OCI-LY1 (cell line): ENCODE measurements around the gene MILR1.
A peak's percentile ranks its signal among the peaks of the same experiment; 100 is the strongest.
"Not testable (repeated sequence)": the region's sequence is repeated elsewhere in the genome, so short reads cannot be mapped to it uniquely, and the experiment has no call there.

ENCODE experiments used
- H2AFZ ChIP-seq: fragments of 200-600 bp; sonication (generic), shearing (Covaris generic); 2 replicates; pipeline ENCODE4 v1.6.0; 2014; ENCODE audit warnings: antibody characterized with exemption, mild to moderate bottlenecking, low read length
- H3F3A ChIP-seq: fragments of 200-600 bp; sonication (generic), shearing (Covaris generic); 2 replicates; pipeline ENCODE4 v1.6.0; 2014; ENCODE audit warnings: mild to moderate bottlenecking, antibody characterized with exemption, low read length, moderate library complexity; ENCODE audit not compliant: insufficient read depth
- H3K27ac ChIP-seq: fragments of 200-600 bp; sonication (generic); 2 replicates; pipeline ENCODE4 v1.5.1; 2014; ENCODE audit warnings: low read length, mixed run types, mild to moderate bottlenecking, low read depth; ENCODE audit not compliant: poor library complexity, severe bottlenecking
- H3K27me3 ChIP-seq: fragments of 200-600 bp; sonication (generic); 2 replicates; pipeline ENCODE4 v1.6.0; 2014; ENCODE audit warnings: antibody characterized with exemption, mild to moderate bottlenecking, low read length, moderate library complexity; ENCODE audit not compliant: insufficient read depth
- H3K36me3 ChIP-seq: fragments of 200-600 bp; sonication (generic); 2 replicates; pipeline ENCODE4 v1.6.1; 2014; ENCODE audit warnings: mild to moderate bottlenecking, antibody characterized with exemption, low read length, moderate library complexity, mixed read lengths; ENCODE audit not compliant: insufficient read depth
- H3K4me1 ChIP-seq: fragments of 200-600 bp; sonication (generic); 2 replicates; pipeline ENCODE4 v1.5.1; 2014; ENCODE audit warnings: mild to moderate bottlenecking, low read length, moderate library complexity; ENCODE audit not compliant: insufficient read depth, severe bottlenecking
- H3K4me2 ChIP-seq: fragments of 200-600 bp; sonication (generic), shearing (Covaris generic); 2 replicates; pipeline ENCODE4 v1.6.1; 2014; ENCODE audit warnings: low read length
- H3K4me3 ChIP-seq: fragments of 200-600 bp; sonication (generic); 2 replicates; pipeline ENCODE4 v1.5.1; 2014; ENCODE audit warnings: low read length, low read depth, mild to moderate bottlenecking, mixed read lengths; ENCODE audit not compliant: poor library complexity, severe bottlenecking
- H3K79me2 ChIP-seq: fragments of 200-600 bp; shearing (Covaris generic); 2 replicates; pipeline ENCODE4 v1.6.1; 2016; ENCODE audit warnings: mixed run types, low read length, mixed read lengths; ENCODE audit not compliant: insufficient read depth
- H3K9ac ChIP-seq: fragments of 200-600 bp; sonication (generic), shearing (Covaris generic); 2 replicates; pipeline ENCODE4 v1.6.1; 2014; ENCODE audit warnings: mild to moderate bottlenecking, low read length, mixed read lengths
- H3K9me2 ChIP-seq: fragments of 200-600 bp; sonication (generic), shearing (Covaris generic); 2 replicates; pipeline ENCODE4 v1.6.1; 2014; ENCODE audit warnings: low read depth, mild to moderate bottlenecking, low read length, mixed read lengths
- H3K9me3 ChIP-seq: fragments of 200-600 bp; shearing (Covaris generic); 2 replicates; pipeline ENCODE4 v1.6.1; 2014; ENCODE audit warnings: low read length, mixed read lengths
- H4K20me1 ChIP-seq: fragments of 200-600 bp; sonication (generic), shearing (Covaris generic); 2 replicates; pipeline ENCODE4 v1.6.0; 2016; ENCODE audit warnings: mild to moderate bottlenecking, low read length; ENCODE audit not compliant: insufficient read depth
- EZH2 ChIP-seq: fragments of 200-600 bp; sonication (generic), shearing (Covaris generic); IDR thresholded peaks from 2 replicates; pipeline ENCODE4 v1.8.0; 2017; ENCODE audit warnings: borderline replicate concordance, mixed run types, mild to moderate bottlenecking, antibody characterized with exemption, low read length, moderate library complexity, mixed read lengths
- TF ChIP-seq, protein P1 (sequence below): fragments of 200-600 bp; sonication (generic), shearing (Covaris generic); IDR thresholded peaks from 2 replicates; pipeline ENCODE4 v1.5.1; 2017; ENCODE audit warnings: mild to moderate bottlenecking, antibody characterized with exemption, low read length, moderate library complexity, mixed read lengths

Gene MILR1

DNA sequence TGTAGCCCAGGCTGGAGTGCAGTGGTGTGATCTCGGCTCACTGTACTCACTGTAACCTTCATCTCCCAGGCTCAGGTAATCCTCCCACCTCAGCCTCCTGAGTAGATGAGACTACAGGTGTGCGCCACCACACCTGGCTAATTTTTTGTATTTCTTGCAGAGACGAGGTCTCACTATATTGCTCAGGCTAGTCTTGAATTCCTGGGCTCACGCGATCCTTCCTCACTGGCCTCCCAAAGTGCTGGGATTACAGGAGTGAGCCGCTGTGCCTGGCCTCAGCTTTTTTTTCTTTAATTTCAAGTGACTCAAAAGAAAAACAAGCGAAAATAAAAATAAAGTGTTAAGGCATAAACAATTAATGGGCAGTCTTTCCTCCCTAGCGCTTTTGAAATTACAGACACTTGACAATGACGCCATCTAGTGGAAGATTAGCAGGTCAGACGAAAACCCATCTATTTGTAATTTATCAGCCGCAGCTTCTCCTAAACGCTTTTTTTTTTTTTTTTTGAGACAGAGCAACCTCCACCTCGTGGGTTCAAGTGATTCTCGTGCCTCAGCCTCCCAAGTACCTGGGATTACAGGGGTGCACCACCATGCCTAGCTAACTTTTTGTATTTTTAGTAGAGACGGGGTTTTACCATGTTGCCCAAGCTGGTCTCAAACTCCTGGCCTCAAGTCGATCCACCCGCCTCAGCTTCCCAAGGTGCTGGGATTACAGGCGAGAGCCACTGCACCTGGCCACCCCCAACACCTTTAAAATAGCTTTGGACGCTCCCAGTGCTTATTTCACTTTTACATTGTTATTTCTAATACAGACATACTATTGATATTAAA is 30.2 kb upstream of the MILR1 start:
- Histone ChIP-seq H3K36me3 (no peaks in the 10 kb centered on the region), H3F3A (0 out of 2 replicates have a peak, but pooled peaks cover 3% of the 10 kb centered on the region), H3K9me3 (no peaks in the 10 kb centered on the region), H2AFZ (no peak overlapping the region), H3K27ac (no peak overlapping the region), H3K4me3 (no peak overlapping the region), H3K27me3 (no peaks in the 10 kb centered on the region), H3K4me1 (peaks cover 2% of the 10 kb centered on the region), H4K20me1 (no peaks in the 10 kb centered on the region), H3K9ac (no peak overlapping the region), H3K9me2 (no peaks in the 10 kb centered on the region), H3K4me2 (no peak overlapping the region), H3K79me2 (no peaks in the 10 kb centered on the region)
- TF ChIP-seq EZH2, result no peak
- TF ChIP-seq, protein P1, sequence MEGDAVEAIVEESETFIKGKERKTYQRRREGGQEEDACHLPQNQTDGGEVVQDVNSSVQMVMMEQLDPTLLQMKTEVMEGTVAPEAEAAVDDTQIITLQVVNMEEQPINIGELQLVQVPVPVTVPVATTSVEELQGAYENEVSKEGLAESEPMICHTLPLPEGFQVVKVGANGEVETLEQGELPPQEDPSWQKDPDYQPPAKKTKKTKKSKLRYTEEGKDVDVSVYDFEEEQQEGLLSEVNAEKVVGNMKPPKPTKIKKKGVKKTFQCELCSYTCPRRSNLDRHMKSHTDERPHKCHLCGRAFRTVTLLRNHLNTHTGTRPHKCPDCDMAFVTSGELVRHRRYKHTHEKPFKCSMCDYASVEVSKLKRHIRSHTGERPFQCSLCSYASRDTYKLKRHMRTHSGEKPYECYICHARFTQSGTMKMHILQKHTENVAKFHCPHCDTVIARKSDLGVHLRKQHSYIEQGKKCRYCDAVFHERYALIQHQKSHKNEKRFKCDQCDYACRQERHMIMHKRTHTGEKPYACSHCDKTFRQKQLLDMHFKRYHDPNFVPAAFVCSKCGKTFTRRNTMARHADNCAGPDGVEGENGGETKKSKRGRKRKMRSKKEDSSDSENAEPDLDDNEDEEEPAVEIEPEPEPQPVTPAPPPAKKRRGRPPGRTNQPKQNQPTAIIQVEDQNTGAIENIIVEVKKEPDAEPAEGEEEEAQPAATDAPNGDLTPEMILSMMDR, result peak; percentile 71

- Histone ChIP-seq H3K9me2 (no peaks in the 10 kb centered on the region), H3K4me2 (no peak overlapping the region), H3K9me3 (no peaks in the 10 kb centered on the region), H2AFZ (no peak overlapping the region), H3K79me2 (no peaks in the 10 kb centered on the region), H3K4me1 (no peaks in the 10 kb centered on the region), H3K27me3 (no peaks in the 10 kb centered on the region), H3K4me3 (no peak overlapping the region), H4K20me1 (no peaks in the 10 kb centered on the region), H3F3A (no peaks in the 10 kb centered on the region), H3K36me3 (no peaks in the 10 kb centered on the region), H3K9ac (no peak overlapping the region), H3K27ac (no peak overlapping the region)
- TF ChIP-seq, protein P1, result peak; percentile 71
- no peak for TF ChIP-seq EZH2
Measured at GRCh38 chr17:64420143-64420670, 28.7 kb upstream of the MILR1 start.

DNA sequence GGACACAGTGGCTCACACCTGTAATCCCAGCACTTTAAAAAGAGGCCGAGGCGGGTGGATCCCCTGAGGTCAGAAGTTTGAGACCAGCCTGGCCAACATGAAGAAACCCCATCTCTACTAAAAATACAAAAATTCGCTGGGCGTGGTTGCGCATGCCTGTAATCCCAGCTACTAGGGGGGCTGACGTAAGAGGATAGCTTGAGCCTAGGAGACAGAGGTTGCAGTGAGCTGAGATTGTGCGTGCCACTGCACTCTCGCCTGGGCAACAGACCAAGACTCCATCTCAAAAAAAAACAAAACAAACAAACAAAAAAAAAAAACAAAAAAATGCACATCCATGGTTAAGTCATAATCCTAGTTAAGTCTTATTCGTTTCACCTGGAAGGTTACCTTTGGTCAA is 26.8 kb upstream of the MILR1 start:
- not testable (repeated sequence) for H2AFZ ChIP-seq, H4K20me1 ChIP-seq, H3K9me2 ChIP-seq, H3K4me1 ChIP-seq, H3K4me3 ChIP-seq, H3F3A ChIP-seq, H3K36me3 ChIP-seq, H3K9ac ChIP-seq, H3K9me3 ChIP-seq, H3K27me3 ChIP-seq, H3K27ac ChIP-seq, H3K79me2 ChIP-seq, H3K4me2 ChIP-seq

GRCh38 chr17:64423881-64424280 is 25.0 kb upstream of the MILR1 start:
- Histone ChIP-seq H3K9me3 (peaks cover 3% of the 10 kb centered on the region; the same call in 1 of the 2 replicates), H3K27ac (no peak overlapping the region), H3K4me1 (no peaks in the 10 kb centered on the region), H3F3A (no peaks in the 10 kb centered on the region), H3K9ac (no peak overlapping the region), H4K20me1 (no peaks in the 10 kb centered on the region), H3K4me2 (no peak overlapping the region), H3K9me2 (no peaks in the 10 kb centered on the region), H3K4me3 (no peak overlapping the region), H3K36me3 (no peaks in the 10 kb centered on the region; the same call in 1 of the 2 replicates), H2AFZ (no peak overlapping the region), H3K79me2 (no peaks in the 10 kb centered on the region), H3K27me3 (peaks cover 5% of the 10 kb centered on the region; the same call in 1 of the 2 replicates)
- TF ChIP-seq, protein P1, result no peak
- TF ChIP-seq EZH2, result no peak
